Transverse colon (tissue), 4 donors: ENCODE data around the gene SCN8A. TPM values are rescaled to one million over a fixed set of nuclear protein-coding genes. Genes with fewer than 3 reads are reported as not detected.

ENCODE experiments used
- DNase-seq: peaks from one replicate; pipeline ENCODE4 v3.0.0-alpha.2; 2019
- H3K27ac ChIP-seq, 4 donors: fragments of 200-600 bp; sonication (generic); 2 replicates each; pipeline ENCODE4 v1.5.1; 2016 to 2018; ENCODE audit warnings: inconsistent platforms in 4 of 4
- H3K27me3 ChIP-seq: fragments of 200-600 bp; sonication (generic); 2 replicates; pipeline ENCODE4 v1.5.1; 2017; ENCODE audit warnings: inconsistent platforms
- H3K36me3 ChIP-seq, 4 donors: fragments of 200-600 bp; sonication (generic); 2 replicates each; pipeline ENCODE4 v1.5.1; 2017 to 2019; ENCODE audit warnings: inconsistent platforms in 4 of 4
- H3K4me1 ChIP-seq, 4 donors: fragments of 200-600 bp; sonication (generic); 2 replicates each; pipeline ENCODE4 v1.5.1; 2017 to 2020; ENCODE audit warnings: inconsistent platforms in 4 of 4
- H3K4me3 ChIP-seq, 4 donors: fragments of 200-600 bp; sonication (generic); 1 replicate in 1 of 4; 2 replicates in 3 of 4; pipeline versions ENCODE4 v1.5.1 to v1.6.1; 2017 to 2019; ENCODE audit warnings: inconsistent platforms in 4 of 4
- H3K9me3 ChIP-seq, 2 donors: fragments of 200-600 bp; sonication (generic); 2 replicates each; pipeline ENCODE4 v1.5.1; 2017 to 2019; ENCODE audit warnings: inconsistent platforms in 2 of 2
- EP300 ChIP-seq: sonication (generic); formaldehyde crosslinking; IDR thresholded peaks from one replicate; pipeline ENCODE4 v1.6.1; 2017; ENCODE audit warnings: antibody characterized with exemption, low read depth
- POLR2A ChIP-seq: fragments of 450-650 bp; IDR thresholded peaks from one replicate; pipeline ENCODE4 v1.6.1; 2016; ENCODE audit warnings: antibody characterized with exemption, mild to moderate bottlenecking, moderate library complexity
- POLR2AphosphoS5 ChIP-seq, 3 donors: sonication (generic); formaldehyde crosslinking; IDR thresholded peaks; one replicate each; pipeline ENCODE4 v1.6.1; 2016; ENCODE audit warnings: antibody characterized with exemption in 3 of 3
- WGBS, 2 donors: methylation state at CpG; one replicate each; pipeline ENCODE4 v1.1.5; 2018; ENCODE audit warnings: low coverage in 1 of 2; 5-methylcytosine and 5-hydroxymethylcytosine counted together
- in situ Hi-C, 4 donors: fragments of 200-750 bp; cut with MboI; loops; one replicate each; pipeline versions ENCODE4 v1.15.0 to v1.15.1; 2017; ENCODE audit warnings: low sequenced_read_pairs in 3 of 4, low pct_ligation_motif_present in 1 of 4, low pct_unique_long_range_greater_than_20kb in 1 of 4
- intact Hi-C: fragments of 100-400 bp; cut with DNase I; formaldehyde crosslinking; loops from one replicate; pipeline ENCODE4 v1.15.1; 2023; ENCODE audit warnings: low total_unique reads
- total RNA-seq, 4 donors: library from RNA; depleted of rRNA; stranded (reverse); fragments of >200 nt; gene quantifications; one replicate each; pipeline ENCODE4 v1.1.0, GENCODE V29; 2016
- TF ChIP-seq, protein P1 (sequence below), 5 experiments: fragments of 200-600 bp in 3 of 5; fragments of 450-650 bp in 2 of 5; sonication (generic) in 3 of 5; IDR thresholded peaks; 1 replicate in 2 of 5; 2 replicates in 3 of 5; pipeline ENCODE4 v1.5.1; 2016 to 2017; ENCODE audit warnings: antibody characterized with exemption in 5 of 5, inconsistent platforms in 3 of 5, mild to moderate bottlenecking in 2 of 5, moderate library complexity in 1 of 5

Gene SCN8A
- total RNA-seq, 4 donors from 2014 or later: 0.37 to 6.8 (median 3.2) TPM

DNA sequence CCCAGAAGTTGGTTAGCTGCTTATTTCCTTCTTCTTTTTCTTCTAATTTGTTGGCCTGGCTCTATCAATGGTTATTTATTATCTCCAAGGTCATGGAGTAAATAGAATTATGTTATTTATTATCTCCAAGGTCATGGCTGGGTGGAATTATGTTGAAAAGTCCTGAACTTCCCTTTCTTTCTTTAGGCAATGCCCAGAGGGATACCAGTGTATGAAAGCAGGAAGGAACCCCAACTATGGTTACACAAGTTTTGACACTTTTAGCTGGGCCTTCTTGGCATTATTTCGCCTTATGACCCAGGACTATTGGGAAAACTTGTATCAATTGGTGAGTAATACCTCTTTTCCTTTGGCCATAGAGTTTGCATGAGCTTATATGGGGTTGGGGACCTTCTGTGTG, 111.6 kb downstream of the SCN8A start:
- no peak for DNase-seq
- no peak overlapping the region for H3K4me3 ChIP-seq
- intact Hi-C loops: no loop called here
- H3K4me1 ChIP-seq: no peaks in the 10 kb centered on the region
- no peaks in the 10 kb centered on the region for H3K36me3 ChIP-seq
- in situ Hi-C loops: no loop called here
- no peaks in the 10 kb centered on the region for H3K9me3 ChIP-seq
- no peak overlapping the region for H3K27ac ChIP-seq
- WGBS, 2 donors: 79 to 86% methylated on average over 1 of the region's 1 CpG
- H3K27me3 ChIP-seq: no peaks in the 10 kb centered on the region
- no peak for TF ChIP-seq POLR2A
- TF ChIP-seq POLR2AphosphoS5 (IDR thresholded peaks at IDR 0.05): no peak
- TF ChIP-seq, protein P1, sequence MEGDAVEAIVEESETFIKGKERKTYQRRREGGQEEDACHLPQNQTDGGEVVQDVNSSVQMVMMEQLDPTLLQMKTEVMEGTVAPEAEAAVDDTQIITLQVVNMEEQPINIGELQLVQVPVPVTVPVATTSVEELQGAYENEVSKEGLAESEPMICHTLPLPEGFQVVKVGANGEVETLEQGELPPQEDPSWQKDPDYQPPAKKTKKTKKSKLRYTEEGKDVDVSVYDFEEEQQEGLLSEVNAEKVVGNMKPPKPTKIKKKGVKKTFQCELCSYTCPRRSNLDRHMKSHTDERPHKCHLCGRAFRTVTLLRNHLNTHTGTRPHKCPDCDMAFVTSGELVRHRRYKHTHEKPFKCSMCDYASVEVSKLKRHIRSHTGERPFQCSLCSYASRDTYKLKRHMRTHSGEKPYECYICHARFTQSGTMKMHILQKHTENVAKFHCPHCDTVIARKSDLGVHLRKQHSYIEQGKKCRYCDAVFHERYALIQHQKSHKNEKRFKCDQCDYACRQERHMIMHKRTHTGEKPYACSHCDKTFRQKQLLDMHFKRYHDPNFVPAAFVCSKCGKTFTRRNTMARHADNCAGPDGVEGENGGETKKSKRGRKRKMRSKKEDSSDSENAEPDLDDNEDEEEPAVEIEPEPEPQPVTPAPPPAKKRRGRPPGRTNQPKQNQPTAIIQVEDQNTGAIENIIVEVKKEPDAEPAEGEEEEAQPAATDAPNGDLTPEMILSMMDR (IDR thresholded peaks at IDR 0.05): no peak
- TF ChIP-seq EP300: no peak

DNA sequence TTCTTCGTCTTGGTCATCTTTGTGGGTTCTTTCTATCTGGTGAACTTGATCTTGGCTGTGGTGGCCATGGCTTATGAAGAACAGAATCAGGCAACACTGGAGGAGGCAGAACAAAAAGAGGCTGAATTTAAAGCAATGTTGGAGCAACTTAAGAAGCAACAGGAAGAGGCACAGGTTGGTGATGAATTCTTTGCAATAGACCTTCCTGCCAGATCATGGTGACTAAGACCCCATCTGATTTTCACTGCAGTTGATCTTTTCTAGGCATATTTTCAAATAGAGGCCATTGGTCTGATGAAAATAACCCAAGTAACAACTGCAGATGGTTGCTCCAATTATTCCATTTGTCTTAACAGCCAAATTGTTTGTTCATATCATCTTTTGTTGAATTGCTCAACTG, 114.4 kb downstream of the SCN8A start:
- TF ChIP-seq POLR2A (no peak), EP300 (no peak), POLR2AphosphoS5 (IDR thresholded peaks at IDR 0.05) (no peak)
- TF ChIP-seq, protein P1 (IDR thresholded peaks at IDR 0.05): no peak
- DNase-seq: no peak
- Histone ChIP-seq H3K27me3 (no peaks in the 10 kb centered on the region), H3K27ac (no peak overlapping the region), H3K9me3 (no peaks in the 10 kb centered on the region), H3K36me3 (no peaks in the 10 kb centered on the region), H3K4me3 (no peak overlapping the region), H3K4me1 (no peaks in the 10 kb centered on the region)
- WGBS, 2 donors: 92% methylated on average over 1 of the region's 1 CpG; no CpG with 5 or more reads in 1 of the 2 donors
- in situ Hi-C loops (no loop called here), intact Hi-C loops (no loop called here)

DNA sequence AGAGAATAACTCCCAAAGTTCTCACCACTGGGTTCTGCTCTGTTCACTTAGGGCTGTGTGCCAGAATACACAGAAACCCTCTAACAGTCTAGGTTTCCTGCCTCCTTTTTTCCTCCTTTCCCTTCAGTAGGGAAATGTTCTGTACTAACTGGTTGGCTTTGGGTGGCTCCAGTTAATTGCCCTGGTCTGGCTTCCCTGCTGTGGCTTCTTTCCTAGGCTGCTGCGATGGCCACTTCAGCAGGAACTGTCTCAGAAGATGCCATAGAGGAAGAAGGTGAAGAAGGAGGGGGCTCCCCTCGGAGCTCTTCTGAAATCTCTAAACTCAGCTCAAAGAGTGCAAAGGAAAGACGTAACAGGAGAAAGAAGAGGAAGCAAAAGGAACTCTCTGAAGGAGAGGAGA, 115.2 kb downstream of the SCN8A start:
- no peaks in the 10 kb centered on the region for H3K36me3 ChIP-seq
- in situ Hi-C loops: no loop called here

DNA sequence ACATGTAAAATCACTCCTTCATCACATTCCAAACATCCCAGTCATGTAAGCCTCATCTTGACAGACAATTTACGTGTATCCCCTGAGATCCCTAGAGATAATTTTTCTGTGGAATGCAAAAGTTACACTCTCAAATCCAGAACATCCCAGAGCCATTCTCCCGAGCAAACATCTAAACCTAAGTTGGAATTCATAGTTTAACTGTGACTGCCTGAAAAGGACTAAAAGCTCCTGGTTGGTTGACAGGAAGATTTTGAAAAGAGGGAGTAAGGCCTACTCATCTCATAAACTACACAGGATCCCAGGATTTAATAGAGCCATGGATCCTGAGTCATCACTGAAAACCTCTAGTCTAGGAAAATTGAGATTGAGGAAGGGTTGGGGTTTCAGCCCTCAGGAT, 123.6 kb downstream of the SCN8A start:
- Histone ChIP-seq H3K9me3 (no peaks in the 10 kb centered on the region), H3K27me3 (no peaks in the 10 kb centered on the region), H3K36me3 (no peaks in the 10 kb centered on the region), H3K4me3 (no peak overlapping the region), H3K27ac (no peak overlapping the region), H3K4me1 (no peaks in the 10 kb centered on the region)
- in situ Hi-C loops: no loop called here
- no peak for TF ChIP-seq POLR2A
- TF ChIP-seq, protein P1 (IDR thresholded peaks at IDR 0.05): no peak
- TF ChIP-seq POLR2AphosphoS5 (IDR thresholded peaks at IDR 0.05): no peak
- TF ChIP-seq EP300: no peak
- DNase-seq: no peak
- intact Hi-C loops: no loop called here
- 42 to 79% methylated on average over 2 of the region's 2 CpGs for WGBS, 2 donors

More for the DNA sequence above, 115.2 kb downstream of the SCN8A start:
- H3K4me3 ChIP-seq: no peak overlapping the region
- no peaks in the 10 kb centered on the region for H3K27me3 ChIP-seq
- H3K27ac ChIP-seq: no peak overlapping the region
- no peak for TF ChIP-seq EP300
- no peak for TF ChIP-seq POLR2AphosphoS5 (IDR thresholded peaks at IDR 0.05)
- TF ChIP-seq, protein P1 (IDR thresholded peaks at IDR 0.05): no peak
- TF ChIP-seq POLR2A: no peak
- H3K9me3 ChIP-seq: no peaks in the 10 kb centered on the region
- no peak for DNase-seq
- intact Hi-C loops: no loop called here
- WGBS, 2 donors: 74 to 79% methylated on average over 3 of the region's 3 CpGs
- no peaks in the 10 kb centered on the region for H3K4me1 ChIP-seq
